ENCODE data around the gene AGAP1.

GRCh38 chr2:235550378-235550760 is 56.5 kb downstream of the AGAP1 start:
- TF ChIP-seq POLR2A (IDR thresholded peaks at IDR 0.05) (no peak), CTCF (IDR thresholded peaks at IDR 0.05) (no peak), EP300 (IDR thresholded peaks at IDR 0.05) (no peak), POLR2AphosphoS5 (IDR thresholded peaks at IDR 0.05) (no peak)

Measured in sigmoid colon (tissue), 4 donors.